NCI-H2107 treated with DMSO at 0.1 percent for 48 hours (cell line): ENCODE measurements around the gene PRKAR2A.
"Not testable (repeated sequence)": the region's sequence is repeated elsewhere in the genome, so short reads cannot be mapped to it uniquely, and the experiment has no call there.

Source experiments
- DNase-seq: peaks from one replicate; lab custom pipeline; 2025; ENCODE audit not compliant: unreplicated experiment; lab: John Stamatoyannopoulos, UW

Gene PRKAR2A

GRCh38 chr3:48734541-48734940 is 113.1 kb downstream of the PRKAR2A start:
- not testable (repeated sequence) for DNase-seq

GRCh38 chr3:48733752-48734518 is 113.7 kb downstream of the PRKAR2A start:
- not testable (repeated sequence) for DNase-seq

- DNase-seq = no peak
Observed at GRCh38 chr3:48727511-48727910, 120.2 kb downstream of the PRKAR2A start.

GRCh38 chr3:48725185-48725855 is 122.4 kb downstream of the PRKAR2A start:
- DNase-seq = not testable (repeated sequence)

- no peak for DNase-seq
Observed at GRCh38 chr3:48723725-48724124, 123.9 kb downstream of the PRKAR2A start.

- not testable (repeated sequence) for DNase-seq
Observed at GRCh38 chr3:48723293-48723692, 124.4 kb downstream of the PRKAR2A start.

- peak; percentile 83 for DNase-seq
Observed at GRCh38 chr3:48716982-48717746, 130.5 kb downstream of the PRKAR2A start, which contains the start of gene IP6K2. IP6K2 (minus strand) TSS chr3:48717221; CDS start chr3:48695291, 21,930 bp downstream.

- peak; percentile 22 for DNase-seq
Observed at GRCh38 chr3:48716508-48716981, 131.1 kb downstream of the PRKAR2A start.

GRCh38 chr3:48715174-48715800 is 132.4 kb downstream of the PRKAR2A start:
- DNase-seq = no peak

- no peak for DNase-seq
Observed at GRCh38 chr3:48711727-48712126, 135.9 kb downstream of the PRKAR2A start.

- DNase-seq = no peak
Observed at GRCh38 chr3:48709051-48709461, 138.6 kb downstream of the PRKAR2A start.

- no peak for DNase-seq
Observed at GRCh38 chr3:48708481-48708889, 139.2 kb downstream of the PRKAR2A start.

GRCh38 chr3:48707157-48707556 is 140.5 kb downstream of the PRKAR2A start:
- no peak for DNase-seq

GRCh38 chr3:48702320-48702920 is 145.3 kb downstream of the PRKAR2A start:
- DNase-seq = no peak

GRCh38 chr3:48700731-48701405 is 146.8 kb downstream of the PRKAR2A start:
- no peak for DNase-seq

- DNase-seq = no peak
Observed at GRCh38 chr3:48698891-48699290, 148.8 kb downstream of the PRKAR2A start.

GRCh38 chr3:48697952-48698351 is 149.7 kb downstream of the PRKAR2A start:
- no peak for DNase-seq

GRCh38 chr3:48696601-48697000 is 151.1 kb downstream of the PRKAR2A start:
- no peak for DNase-seq
